ENCODE data around the gene ITPR1. TPM values are rescaled to one million over a fixed set of nuclear protein-coding genes. Genes with fewer than 3 reads are reported as not detected.

The ITPR1 gene
- total RNA-seq, 1 experiment from 2014 or later, result 13.8 TPM

- no peak for DNase-seq (ENCODE audit: low read depth)
- in situ Hi-C loops (cut with HindIII; ENCODE audit: low pct_unique_long_range_greater_than_20kb, low sequenced_read_pairs), result no loop called here
These were observed 54.7 kb downstream of the ITPR1 start for GRCh38 chr3:4547799-4548198.

GRCh38 chr3:4548356-4548755, 55.2 kb downstream of the ITPR1 start:
- in situ Hi-C loops (cut with HindIII; ENCODE audit: low pct_unique_long_range_greater_than_20kb, low sequenced_read_pairs), result no loop called here
- no peak for DNase-seq (ENCODE audit: low read depth)

GRCh38 chr3:4548780-4549179, 55.6 kb downstream of the ITPR1 start:
- DNase-seq (ENCODE audit: low read depth), result no peak
- in situ Hi-C loops (cut with HindIII; ENCODE audit: low pct_unique_long_range_greater_than_20kb, low sequenced_read_pairs), result no loop called here

- in situ Hi-C loops (cut with HindIII; ENCODE audit: low pct_unique_long_range_greater_than_20kb, low sequenced_read_pairs), result no loop called here
- DNase-seq (ENCODE audit: low read depth), result no peak
These were observed 56.7 kb downstream of the ITPR1 start for GRCh38 chr3:4549896-4550295.

GRCh38 chr3:4551051-4551711, 58.0 kb downstream of the ITPR1 start:
- in situ Hi-C loops (cut with HindIII; ENCODE audit: low pct_unique_long_range_greater_than_20kb, low sequenced_read_pairs), result no loop called here
- no peak for DNase-seq (ENCODE audit: low read depth)

- no peak for DNase-seq (ENCODE audit: low read depth)
- in situ Hi-C loops (cut with HindIII; ENCODE audit: low pct_unique_long_range_greater_than_20kb, low sequenced_read_pairs), result no loop called here
These were observed 58.8 kb downstream of the ITPR1 start for GRCh38 chr3:4551794-4552442.

GRCh38 chr3:4552811-4553210, 59.7 kb downstream of the ITPR1 start:
- no peak for DNase-seq (ENCODE audit: low read depth)
- in situ Hi-C loops (cut with HindIII; ENCODE audit: low pct_unique_long_range_greater_than_20kb, low sequenced_read_pairs), result no loop called here

- DNase-seq (ENCODE audit: low read depth), result no peak
- in situ Hi-C loops (cut with HindIII; ENCODE audit: low pct_unique_long_range_greater_than_20kb, low sequenced_read_pairs), result no loop called here
These were observed 68.5 kb downstream of the ITPR1 start for GRCh38 chr3:4561661-4562060.

GRCh38 chr3:4562595-4562994, 69.4 kb downstream of the ITPR1 start:
- in situ Hi-C loops (cut with HindIII; ENCODE audit: low pct_unique_long_range_greater_than_20kb, low sequenced_read_pairs), result no loop called here
- no peak for DNase-seq (ENCODE audit: low read depth)

GRCh38 chr3:4564270-4564669, 71.1 kb downstream of the ITPR1 start:
- DNase-seq (ENCODE audit: low read depth), result no peak
- in situ Hi-C loops (cut with HindIII; ENCODE audit: low pct_unique_long_range_greater_than_20kb, low sequenced_read_pairs), result no loop called here

GRCh38 chr3:4564928-4565586, 71.9 kb downstream of the ITPR1 start:
- no peak for DNase-seq (ENCODE audit: low read depth)
- in situ Hi-C loops (cut with HindIII; ENCODE audit: low pct_unique_long_range_greater_than_20kb, low sequenced_read_pairs), result no loop called here

- no peak for DNase-seq (ENCODE audit: low read depth)
- in situ Hi-C loops (cut with HindIII; ENCODE audit: low pct_unique_long_range_greater_than_20kb, low sequenced_read_pairs), result no loop called here
These were observed 72.8 kb downstream of the ITPR1 start for GRCh38 chr3:4565809-4566501.

GRCh38 chr3:4568841-4569240, 75.7 kb downstream of the ITPR1 start:
- in situ Hi-C loops (cut with HindIII; ENCODE audit: low pct_unique_long_range_greater_than_20kb, low sequenced_read_pairs), result no loop called here
- DNase-seq (ENCODE audit: low read depth), result no peak

GRCh38 chr3:4570840-4571621, 77.9 kb downstream of the ITPR1 start:
- in situ Hi-C loops (cut with HindIII; ENCODE audit: low pct_unique_long_range_greater_than_20kb, low sequenced_read_pairs), result no loop called here
- DNase-seq (ENCODE audit: low read depth), result peak; percentile 9

GRCh38 chr3:4571690-4572334, 78.7 kb downstream of the ITPR1 start:
- in situ Hi-C loops (cut with HindIII; ENCODE audit: low pct_unique_long_range_greater_than_20kb, low sequenced_read_pairs), result no loop called here
- no peak for DNase-seq (ENCODE audit: low read depth)

- no peak for DNase-seq (ENCODE audit: low read depth)
- in situ Hi-C loops (cut with HindIII; ENCODE audit: low pct_unique_long_range_greater_than_20kb, low sequenced_read_pairs), result no loop called here
These were observed 80.0 kb downstream of the ITPR1 start for GRCh38 chr3:4573153-4573552.

GRCh38 chr3:4574426-4574965, 81.3 kb downstream of the ITPR1 start:
- DNase-seq (ENCODE audit: low read depth), result no peak
- in situ Hi-C loops (cut with HindIII; ENCODE audit: low pct_unique_long_range_greater_than_20kb, low sequenced_read_pairs), result no loop called here

- in situ Hi-C loops (cut with HindIII; ENCODE audit: low pct_unique_long_range_greater_than_20kb, low sequenced_read_pairs), result no loop called here
- no peak for DNase-seq (ENCODE audit: low read depth)
These were observed 82.2 kb downstream of the ITPR1 start for GRCh38 chr3:4575381-4575780.

All from Caki2 (cell line).